Naive B cell (primary cell): ENCODE results near the gene POT1. TPM values are rescaled to one million over a fixed set of nuclear protein-coding genes. Genes with fewer than 3 reads are reported as not detected.
"Not testable (repeated sequence)": the region's sequence is repeated elsewhere in the genome, so short reads cannot be mapped to it uniquely, and the experiment has no call there.

Experiments
- ATAC-seq, 2 donors: fragments of 150-1000 bp; cut with Tn5 transposase; 2 replicates each; pipeline ENCODE4 v1.10.0; 2021; ENCODE audit warnings: low read depth in 2 of 2, mild to moderate bottlenecking in 2 of 2, moderate library complexity in 2 of 2
- DNase-seq: peaks from one replicate; pipeline ENCODE4 v3.0.0; 2022
- H3K27ac Mint-ChIP-seq, 6 donors: one replicate each; pipeline ENCODE4 v1.8.0; 2020 to 2022; ENCODE audit warnings: mild to moderate bottlenecking in 6 of 6, mixed read lengths in 6 of 6, moderate library complexity in 5 of 6, inconsistent platforms in 2 of 6
- H3K27me3 Mint-ChIP-seq, 3 donors: one replicate each; pipeline ENCODE4 v1.8.0; 2021 to 2022; ENCODE audit warnings: mixed read lengths in 3 of 3, mild to moderate bottlenecking in 1 of 3
- H3K36me3 Mint-ChIP-seq, 2 donors: one replicate each; pipeline ENCODE4 v1.8.0; 2020 to 2022; ENCODE audit warnings: mixed read lengths in 2 of 2, inconsistent platforms in 1 of 2, mild to moderate bottlenecking in 1 of 2
- H3K4me1 Mint-ChIP-seq, 3 donors: one replicate each; pipeline ENCODE4 v1.8.0; 2020 to 2022; ENCODE audit warnings: mixed read lengths in 3 of 3, inconsistent platforms in 1 of 3, mild to moderate bottlenecking in 1 of 3, moderate library complexity in 1 of 3
- H3K4me3 Mint-ChIP-seq, 8 donors: one replicate each; pipeline ENCODE4 v1.8.0; 2020 to 2022; ENCODE audit warnings: mild to moderate bottlenecking in 8 of 8, mixed read lengths in 8 of 8, moderate library complexity in 8 of 8, inconsistent platforms in 2 of 8
- H3K9me3 Mint-ChIP-seq, 7 donors: one replicate each; pipeline ENCODE4 v1.8.0; 2020 to 2022; ENCODE audit warnings: mixed read lengths in 7 of 7, mild to moderate bottlenecking in 5 of 7, inconsistent platforms in 2 of 7, moderate library complexity in 1 of 7
- polyA plus RNA-seq, 6 donors: library from polyadenylated mRNA; unstranded; fragments of 300-500 nt; fragmentation: Illumina TruSeq; gene quantifications; one replicate each; pipeline ENCODE4 v1.2.3, GENCODE V29; 2021; ENCODE audit warnings: low read depth in 6 of 6

Gene POT1
- 10 to 100 TPM; 16.5 to 28.2 (median 19.6) TPM for polyA plus RNA-seq

- H3K27ac Mint-ChIP-seq = peak within 1 kb of the TSS; percentile 95 to 99 (median 97)
- peaks cover 29 to 40% (median 36%) of the 10 kb centered on the region in 3 donors for H3K4me1 Mint-ChIP-seq
Observed at GRCh38 chr7:124929467-124930172, at the start of gene POT1. Gene POT1, minus strand, starts transcription at chr7:124929825. Its CDS starts 32,652 bp downstream, at chr7:124897173.

GRCh38 chr7:124975131-124975530 is 45.5 kb upstream of the POT1 start:
- H3K9me3 Mint-ChIP-seq = peaks cover 6 to 60% (median 24%) of the 10 kb centered on the region in 7 donors
- ATAC-seq, H3K4me3 Mint-ChIP-seq, DNase-seq, H3K27ac Mint-ChIP-seq, H3K4me1 Mint-ChIP-seq, H3K27me3 Mint-ChIP-seq, H3K36me3 Mint-ChIP-seq: not testable (repeated sequence)

More at GRCh38 chr7:124929467-124930172, at the start of gene POT1:
- ATAC-seq = peak; percentile 93 to 96
- Mint-ChIP-seq H3K4me3 (peak within 1 kb of the TSS; percentile 93 to 99 (median 96)), H3K9me3 (peaks cover 0 to 1% (median 0%) of the 10 kb centered on the region in 7 donors), H3K27me3 (no peaks in the 10 kb centered on the region), H3K36me3 (peaks cover 11 to 19% of the 10 kb centered on the region in 2 donors)
- peak; percentile 93 for DNase-seq

GRCh38 chr7:124965553-124965952 is 35.9 kb upstream of the POT1 start:
- Mint-ChIP-seq H3K27me3 (no peaks in the 10 kb centered on the region), H3K4me1 (no peaks in the 10 kb centered on the region), H3K9me3 (peaks cover 0 to 5% (median 0%) of the 10 kb centered on the region in 7 donors), H3K36me3 (no peaks in the 10 kb centered on the region), H3K27ac (no peak overlapping the region), H3K4me3 (no peak overlapping the region)
- ATAC-seq (no peak), DNase-seq (no peak)

GRCh38 chr7:124959676-124960075 is 30.1 kb upstream of the POT1 start:
- Mint-ChIP-seq H3K9me3 (peaks cover 2 to 38% (median 20%) of the 10 kb centered on the region in 7 donors), H3K27ac (no peak overlapping the region), H3K4me1 (no peaks in the 10 kb centered on the region), H3K27me3 (no peaks in the 10 kb centered on the region), H3K36me3 (peaks cover 5 to 13% of the 10 kb centered on the region in 2 donors), H3K4me3 (no peak overlapping the region)
- no peak for DNase-seq
- no peak for ATAC-seq

- not testable (repeated sequence) for DNase-seq
Observed at GRCh38 chr7:124957952-124958351, 28.3 kb upstream of the POT1 start.

GRCh38 chr7:124956160-124956559 is 26.5 kb upstream of the POT1 start:
- H3K4me3 Mint-ChIP-seq = no peak overlapping the region
- no peaks in the 10 kb centered on the region for H3K4me1 Mint-ChIP-seq
- no peak overlapping the region for H3K27ac Mint-ChIP-seq
- ATAC-seq (no peak), DNase-seq (no peak)
- no peaks in the 10 kb centered on the region for H3K27me3 Mint-ChIP-seq
- H3K9me3 Mint-ChIP-seq = peaks cover 2 to 38% (median 20%) of the 10 kb centered on the region in 7 donors
- peaks cover 5 to 13% of the 10 kb centered on the region in 2 donors for H3K36me3 Mint-ChIP-seq

More at GRCh38 chr7:124957952-124958351, 28.3 kb upstream of the POT1 start:
- not testable (repeated sequence) for H3K27ac Mint-ChIP-seq, ATAC-seq, H3K4me3 Mint-ChIP-seq, H3K4me1 Mint-ChIP-seq, H3K27me3 Mint-ChIP-seq
- Mint-ChIP-seq H3K9me3 (peaks cover 2 to 38% (median 20%) of the 10 kb centered on the region in 7 donors), H3K36me3 (peaks cover 5 to 13% of the 10 kb centered on the region in 2 donors)

GRCh38 chr7:124954790-124955189 is 25.2 kb upstream of the POT1 start:
- Mint-ChIP-seq H3K4me1 (no peaks in the 10 kb centered on the region), H3K9me3 (peaks cover 5 to 40% (median 20%) of the 10 kb centered on the region in 7 donors), H3K4me3 (no peak overlapping the region), H3K27me3 (peaks cover 0 to 6% (median 0%) of the 10 kb centered on the region in 3 donors), H3K36me3 (peaks cover 5 to 13% of the 10 kb centered on the region in 2 donors), H3K27ac (no peak overlapping the region)
- ATAC-seq (no peak), DNase-seq (no peak)

GRCh38 chr7:124945680-124946079 is 16.1 kb upstream of the POT1 start:
- Mint-ChIP-seq H3K9me3 (peaks cover 4 to 27% (median 11%) of the 10 kb centered on the region in 7 donors), H3K36me3 (peaks cover 0 to 7% of the 10 kb centered on the region in 2 donors), H3K4me3 (no peak overlapping the region), H3K27me3 (peaks cover 13 to 47% (median 20%) of the 10 kb centered on the region in 3 donors), H3K4me1 (no peaks in the 10 kb centered on the region), H3K27ac (no peak overlapping the region)
- DNase-seq = no peak
- no peak for ATAC-seq

- Mint-ChIP-seq H3K27ac (no peak overlapping the region), H3K9me3 (peaks cover 4 to 22% (median 8%) of the 10 kb centered on the region in 7 donors), H3K4me3 (no peak overlapping the region), H3K4me1 (no peaks in the 10 kb centered on the region), H3K36me3 (peaks cover 0 to 7% of the 10 kb centered on the region in 2 donors), H3K27me3 (peaks cover 20 to 37% (median 21%) of the 10 kb centered on the region in 3 donors)
- DNase-seq (no peak), ATAC-seq (no peak)
Observed at GRCh38 chr7:124943472-124943871, 13.8 kb upstream of the POT1 start.

GRCh38 chr7:124942399-124942798 is 12.8 kb upstream of the POT1 start:
- Mint-ChIP-seq H3K9me3 (peaks cover 2 to 17% (median 8%) of the 10 kb centered on the region in 7 donors), H3K4me1 (no peaks in the 10 kb centered on the region), H3K4me3 (no peak overlapping the region), H3K27ac (no peak overlapping the region), H3K36me3 (peaks cover 0 to 7% of the 10 kb centered on the region in 2 donors), H3K27me3 (peaks cover 14 to 29% (median 22%) of the 10 kb centered on the region in 3 donors)
- DNase-seq (no peak), ATAC-seq (no peak)

- peaks cover 0 to 4% (median 0%) of the 10 kb centered on the region in 7 donors for H3K9me3 Mint-ChIP-seq
- H3K27me3 Mint-ChIP-seq = peaks cover 8 to 21% (median 17%) of the 10 kb centered on the region in 3 donors
- H3K27ac Mint-ChIP-seq = no peak overlapping the region
- H3K4me3 Mint-ChIP-seq = no peak overlapping the region
- ATAC-seq (no peak), DNase-seq (no peak)
- no peaks in the 10 kb centered on the region for H3K36me3 Mint-ChIP-seq
- H3K4me1 Mint-ChIP-seq = no peaks in the 10 kb centered on the region
Observed at GRCh38 chr7:124940306-124940705, 10.7 kb upstream of the POT1 start.

GRCh38 chr7:124938128-124938527 is 8.5 kb upstream of the POT1 start:
- Mint-ChIP-seq H3K27ac (no peak overlapping the region), H3K27me3 (peaks cover 8 to 17% (median 13%) of the 10 kb centered on the region in 3 donors), H3K36me3 (no peaks in the 10 kb centered on the region), H3K4me1 (no peaks in the 10 kb centered on the region), H3K4me3 (no peak overlapping the region), H3K9me3 (peaks cover 0 to 2% (median 0%) of the 10 kb centered on the region in 7 donors)
- ATAC-seq = no peak
- DNase-seq = no peak

GRCh38 chr7:124937076-124937475 is 7.5 kb upstream of the POT1 start:
- peak overlapping the region in 1 of 6 donors; percentile 0 for H3K27ac Mint-ChIP-seq
- no peak overlapping the region for H3K4me3 Mint-ChIP-seq
- DNase-seq = no peak
- no peak for ATAC-seq
- no peaks in the 10 kb centered on the region for H3K36me3 Mint-ChIP-seq
- H3K9me3 Mint-ChIP-seq = peaks cover 0 to 2% (median 0%) of the 10 kb centered on the region in 7 donors
- H3K27me3 Mint-ChIP-seq = peaks cover 8 to 17% (median 13%) of the 10 kb centered on the region in 3 donors
- H3K4me1 Mint-ChIP-seq = no peaks in the 10 kb centered on the region

- DNase-seq = no peak
- peaks cover 3 to 8% (median 7%) of the 10 kb centered on the region in 3 donors for H3K27me3 Mint-ChIP-seq
- no peaks in the 10 kb centered on the region for H3K36me3 Mint-ChIP-seq
Observed at GRCh38 chr7:124934841-124935240, 5.2 kb upstream of the POT1 start.

More at GRCh38 chr7:124934841-124935240, 5.2 kb upstream of the POT1 start:
- peaks cover 0 to 2% (median 0%) of the 10 kb centered on the region in 7 donors for H3K9me3 Mint-ChIP-seq
- no peak overlapping the region for H3K4me3 Mint-ChIP-seq
- ATAC-seq = no peak
- peaks cover 3 to 10% (median 8%) of the 10 kb centered on the region in 3 donors for H3K4me1 Mint-ChIP-seq
- no peak overlapping the region for H3K27ac Mint-ChIP-seq
